Panc1 (cell line): ENCODE results near the gene MST1R. TPM values are rescaled to one million over a fixed set of nuclear protein-coding genes. Genes with fewer than 3 reads are reported as not detected.

Experiments
- ATAC-seq: fragments of 200-7000 bp; cut with Tn5 transposase; 2 replicates; pipeline ENCODE4 v1.9.1; 2020; ENCODE audit warnings: mild to moderate bottlenecking, moderate library complexity
- BruUV-seq: library from RNA; stranded (reverse); fragments of 400-500 nt; replicated peaks from 2 replicates; lab custom pipeline; 2021; lab: Mats Ljungman, UMichigan
- CTCF ChIA-PET: fragments of 300-600 bp; sonication (Branson Sonifier 250); formaldehyde crosslinking; loops from one replicate; lab custom pipeline; 2022; ENCODE audit warnings: antibody characterized with exemption; lab: Charles Lee
- POLR2A ChIA-PET: fragments of 300-600 bp; sonication (Branson Sonifier 250); formaldehyde crosslinking; loops from one replicate; lab custom pipeline; 2022; ENCODE audit warnings: antibody characterized with exemption; lab: Charles Lee
- DNase-seq: peaks from one replicate; pipeline ENCODE4 v3.0.0-alpha.2; 2010; ENCODE audit warnings: low read depth, low spot score
- H3K27ac ChIP-seq: 2 replicates; pipeline ENCODE4 v1.5.1; 2011; ENCODE audit warnings: mild to moderate bottlenecking, low read length, inconsistent platforms
- H3K27me3 ChIP-seq: fragments of 200-500 bp; sonication (Bioruptor generic); 2 replicates; pipeline ENCODE4 v1.6.0; 2014; ENCODE audit warnings: low read length, inconsistent platforms; ENCODE audit not compliant: control insufficient read depth, insufficient read depth
- H3K36me3 ChIP-seq: fragments of 200-500 bp; sonication (Bioruptor generic); 2 replicates; pipeline ENCODE4 v1.5.1; 2014; ENCODE audit warnings: inconsistent platforms, mild to moderate bottlenecking, low read length, moderate library complexity; ENCODE audit not compliant: control insufficient read depth, insufficient read depth
- H3K4me1 ChIP-seq: 2 replicates; pipeline ENCODE4 v1.5.1; 2011; ENCODE audit warnings: inconsistent platforms, mild to moderate bottlenecking, low read length, moderate library complexity; ENCODE audit not compliant: control insufficient read depth, insufficient read depth
- H3K4me3 ChIP-seq, 2 experiments: 2 replicates each; pipeline ENCODE4 v1.5.1; 2011 to 2012; ENCODE audit warnings: low read depth in 2 of 2, low read length in 2 of 2, mild to moderate bottlenecking in 2 of 2, inconsistent platforms in 1 of 2, moderate library complexity in 1 of 2
- H3K9me3 ChIP-seq: fragments of 200-500 bp; sonication (Bioruptor generic); 2 replicates; pipeline ENCODE4 v1.5.1; 2014; ENCODE audit warnings: low read depth, mild to moderate bottlenecking, inconsistent platforms, low read length, moderate library complexity; ENCODE audit not compliant: control insufficient read depth, insufficient read depth
- CTCF ChIP-seq: fragments of 450-650 bp; IDR thresholded peaks from 2 replicates; pipeline ENCODE4 v1.5.1; 2017; ENCODE audit warnings: mild to moderate bottlenecking
- POLR2AphosphoS5 ChIP-seq: IDR thresholded peaks from 2 replicates; pipeline ENCODE4 v1.6.1; 2012; ENCODE audit warnings: mild to moderate bottlenecking, low read depth, low read length, moderate library complexity
- REST ChIP-seq, 2 experiments: IDR thresholded peaks; 2 replicates each; pipeline ENCODE4 v1.6.1; 2011 to 2012; ENCODE audit warnings: low read depth in 2 of 2, control low read depth in 1 of 2, low read length in 1 of 2, mild to moderate bottlenecking in 1 of 2, moderate library complexity in 1 of 2; ENCODE audit not compliant: insufficient read depth in 1 of 2
- SIN3A ChIP-seq: IDR thresholded peaks from 2 replicates; pipeline ENCODE4 v1.6.1; 2012; ENCODE audit warnings: low read depth, mild to moderate bottlenecking, low read length, moderate library complexity, borderline replicate concordance; ENCODE audit not compliant: insufficient read depth
- TCF7L2 ChIP-seq: IDR thresholded peaks from 2 replicates; pipeline ENCODE4 v1.6.1; 2011; ENCODE audit warnings: mild to moderate bottlenecking, low read depth, low read length, inconsistent platforms
- in situ Hi-C: cut with HindIII; loops from 2 replicates; pipeline ENCODE4 v1.10.0; 2016; ENCODE audit warnings: low sequenced_read_pairs, low pct_unique_long_range_greater_than_20kb
- intact Hi-C: fragments of 100-400 bp; cut with micrococcal nuclease; formaldehyde crosslinking; loops from one replicate; pipeline ENCODE4 v1.10.0; 2022; ENCODE audit not compliant: unreplicated experiment
- total RNA-seq: library from RNA; stranded (reverse); gene quantifications from one replicate; pipeline ENCODE4 v1.2.1, GENCODE V29; 2021; ENCODE audit not compliant: unreplicated experiment

Gene MST1R
- total RNA-seq, 1 experiment from 2014 or later: 27.5 TPM

DNA sequence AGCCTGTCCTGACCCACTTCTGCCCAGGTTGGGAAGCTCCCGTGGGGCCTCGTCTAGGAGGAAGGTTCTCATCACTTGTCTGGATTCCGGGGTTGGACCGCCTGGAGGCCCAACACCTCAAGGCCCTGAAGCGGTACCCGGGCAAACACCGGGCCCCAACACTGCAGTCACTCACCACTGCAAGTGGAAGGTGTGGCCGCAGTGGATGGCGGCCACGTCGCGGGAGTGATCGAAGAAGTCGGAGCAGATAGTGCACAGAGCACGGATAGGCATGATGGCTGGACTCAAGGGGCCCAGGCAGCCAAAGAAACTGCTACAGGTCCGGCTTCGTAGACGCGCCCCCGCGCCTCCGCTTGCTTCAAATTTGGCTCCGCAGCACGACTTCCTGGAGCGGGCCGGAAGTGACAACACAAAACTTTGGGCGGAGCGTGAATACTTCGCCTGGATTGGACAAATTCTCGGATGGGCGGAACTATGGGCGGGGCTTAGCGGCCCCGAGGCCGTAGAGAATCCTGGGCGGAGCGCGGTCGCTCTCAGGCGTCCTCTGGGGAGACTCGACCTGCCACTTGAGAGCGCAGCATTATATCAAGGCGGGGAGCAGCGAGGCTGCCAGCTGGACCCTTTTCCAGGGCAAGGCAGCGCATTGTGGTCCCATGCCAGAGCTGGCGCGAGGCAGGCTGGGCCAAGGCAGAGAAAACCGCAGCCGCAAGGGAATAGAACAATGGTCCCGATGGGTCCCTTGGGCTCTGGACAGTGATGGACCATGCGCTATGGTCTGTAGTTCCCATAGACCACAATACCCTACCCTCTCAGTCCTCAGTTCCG lies 47.3 kb downstream of the MST1R start, which contains the start of gene TRAIP:
Gene TRAIP, minus strand, starts transcription at position 384 of the 825 bp plus-strand sequence. Its CDS starts 111 bp downstream, at position 273.
- TF ChIP-seq REST (IDR thresholded peaks at IDR 0.05; ENCODE audit: insufficient read depth in 1 of 2, low read depth in 2 of 2, low read length in 1 of 2) (no peak), TCF7L2 (no peak), SIN3A (peak; percentile 90; the same call in 1 of the 2 replicates), POLR2AphosphoS5 (peak; percentile 65), CTCF (no peak)
- CTCF ChIA-PET: no interaction called here
- H3K4me3 ChIP-seq: peak within 1 kb of the TSS; percentile 75 to 84
- DNase-seq (peak; percentile 76), ATAC-seq (peak; percentile 99)
- H3K27me3 ChIP-seq: no peaks in the 10 kb centered on the region
- H3K36me3 ChIP-seq: peaks cover 2% of the 10 kb centered on the region; the same call in 1 of the 2 replicates
- no peaks in the 10 kb centered on the region for H3K9me3 ChIP-seq
- H3K4me1 ChIP-seq: peaks cover 5% of the 10 kb centered on the region; the same call in 1 of the 2 replicates
- POLR2A ChIA-PET: no interaction called here
- intact Hi-C loops: no loop called here
- H3K27ac ChIP-seq: peak within 1 kb of the TSS; percentile 87
- in situ Hi-C loops: no loop called here
- no TSS peak for BruUV-seq

- Histone ChIP-seq H3K9me3 (no peaks in the 10 kb centered on the region), H3K27me3 (no peaks in the 10 kb centered on the region), H3K27ac (peak overlapping the region; percentile 87), H3K36me3 (peaks cover 2% of the 10 kb centered on the region; the same call in 1 of the 2 replicates), H3K4me1 (peaks cover 5% of the 10 kb centered on the region; the same call in 1 of the 2 replicates), H3K4me3 (peak overlapping the region; percentile 75 to 84)
- DNase-seq (no peak), ATAC-seq (no peak)
- POLR2A ChIA-PET: interaction anchor here (0.6 kb wide), 1 partner anchor 62 kb away, joined by 3 read pairs; no protein-coding TSS in a partner anchor
- no TSS peak for BruUV-seq
- in situ Hi-C loops (no loop called here), intact Hi-C loops (no loop called here)
- CTCF ChIA-PET: interaction anchor here (0.7 kb wide), 1 partner anchor 39 kb away, joined by 3 read pairs; no protein-coding TSS in a partner anchor
- no peak for TF ChIP-seq CTCF
- TF ChIP-seq POLR2AphosphoS5: no peak
- TF ChIP-seq REST (IDR thresholded peaks at IDR 0.05; ENCODE audit: insufficient read depth in 1 of 2, low read depth in 2 of 2, low read length in 1 of 2): no peak
- TF ChIP-seq TCF7L2: no peak
- TF ChIP-seq SIN3A: no peak
Measured at GRCh38 chr3:49855662-49856061, 48.0 kb downstream of the MST1R start.
